HCT116 (cell line): Measurements from ENCODE around the gene PPP1R1C. TPM values are rescaled to one million over a fixed set of nuclear protein-coding genes. Genes with fewer than 3 reads are reported as not detected.

Source experiments
- ATAC-seq: fragments of 200-7000 bp; cut with Tn5 transposase; 2 replicates; pipeline ENCODE4 v1.9.1; 2020; ENCODE audit warnings: mild to moderate bottlenecking, moderate library complexity
- BruUV-seq: library from RNA; stranded (reverse); fragments of 400-500 nt; replicated peaks from 2 replicates; lab custom pipeline; 2021; lab: Mats Ljungman, UMichigan
- CTCF ChIA-PET: fragments of 300-600 bp; sonication (Branson Sonifier 250); formaldehyde crosslinking; loops from one replicate; lab custom pipeline; 2021; ENCODE audit warnings: antibody characterized with exemption; lab: Charles Lee
- POLR2A ChIA-PET: fragments of 300-600, 350-600 bp; sonication (Branson Sonifier 250); formaldehyde crosslinking; loops from one replicate; lab custom pipeline; 2021; ENCODE audit warnings: antibody characterized with exemption; lab: Charles Lee
- RAD21 ChIA-PET, 2 experiments: fragments of 300-600 bp; sonication (Branson Sonifier 250); formaldehyde crosslinking; loops; one replicate each; lab custom pipeline; 2023; ENCODE audit warnings: low total read pairs in 2 of 2; ENCODE audit not compliant: uncharacterized antibody in 2 of 2, unreplicated experiment in 2 of 2, low non-redundant PET in 1 of 2; lab: Charles Lee
- DNase-seq: peaks from one replicate; pipeline ENCODE4 v3.0.0-alpha.2; 2010; ENCODE audit warnings: low read depth, low spot score
- H2AFZ ChIP-seq: fragments of 200-600 bp; shearing (Covaris generic), sonication (generic); 2 replicates; pipeline ENCODE4 v1.6.1; 2017; ENCODE audit warnings: low read depth, mixed run types, mixed read lengths, antibody characterized with exemption, low read length; ENCODE audit not compliant: poor library complexity, severe bottlenecking
- H3K27ac ChIP-seq: 2 replicates; pipeline ENCODE4 v1.5.1; 2012; ENCODE audit warnings: low read depth, low read length
- H3K27me3 ChIP-seq: fragments of 200-600 bp; sonication (generic); 2 replicates; pipeline ENCODE4 v1.6.1; 2016; ENCODE audit warnings: mixed run types, low read length, mixed read lengths; ENCODE audit not compliant: insufficient read depth
- H3K36me3 ChIP-seq, 2 experiments: fragments of 200-500 bp in 1 of 2; fragments of 200-600 bp in 1 of 2; sonication (Bioruptor generic) in 1 of 2; sonication (generic) in 1 of 2; 2 replicates each; pipeline versions ENCODE4 v1.5.1 to v1.6.1; 2014 to 2016; ENCODE audit warnings: low read length in 2 of 2, inconsistent platforms in 1 of 2, mixed read lengths in 1 of 2, mixed run types in 1 of 2; ENCODE audit not compliant: insufficient read depth in 2 of 2, control insufficient read depth in 1 of 2
- H3K4me1 ChIP-seq, 2 experiments: fragments of 200-600 bp in 1 of 2; sonication (generic) in 1 of 2; 2 replicates each; pipeline versions ENCODE4 v1.5.1 to v1.6.1; 2012 to 2017; ENCODE audit warnings: low read length in 2 of 2, inconsistent platforms in 1 of 2, mild to moderate bottlenecking in 1 of 2, mixed read lengths in 1 of 2, mixed run types in 1 of 2, moderate library complexity in 1 of 2; ENCODE audit not compliant: insufficient read depth in 2 of 2, control insufficient read depth in 1 of 2
- H3K4me2 ChIP-seq: fragments of 200-600 bp; sonication (generic); 2 replicates; pipeline ENCODE4 v1.6.1; 2017; ENCODE audit warnings: mixed run types, low read length, mixed read lengths
- H3K4me3 ChIP-seq, 2 experiments: fragments of 200-600 bp in 1 of 2; sonication (generic) in 1 of 2; replicated peaks in 1 of 2; 2 replicates each; pipeline ENCODE4 v1.5.1; 2011 to 2016; ENCODE audit warnings: low read length in 2 of 2, control low read depth in 1 of 2, low read depth in 1 of 2, mild to moderate bottlenecking in 1 of 2, mixed read lengths in 1 of 2, mixed run types in 1 of 2
- H3K79me2 ChIP-seq: fragments of 200-600 bp; sonication (generic); 2 replicates; pipeline ENCODE4 v1.6.1; 2017; ENCODE audit warnings: mild to moderate bottlenecking, mixed run types, low read length, moderate library complexity, mixed read lengths; ENCODE audit not compliant: insufficient read depth
- H3K9ac ChIP-seq: fragments of 200-600 bp; sonication (generic); 2 replicates; pipeline ENCODE4 v1.6.1; 2016; ENCODE audit warnings: low read length, mixed read lengths
- H3K9me2 ChIP-seq: fragments of 200-600 bp; sonication (generic), shearing (Covaris generic); 2 replicates; pipeline ENCODE4 v1.6.1; 2017; ENCODE audit warnings: mixed run types, mild to moderate bottlenecking, moderate library complexity; ENCODE audit not compliant: insufficient read depth
- H3K9me3 ChIP-seq, 2 experiments: fragments of 200-500 bp in 1 of 2; fragments of 200-600 bp in 1 of 2; sonication (Bioruptor generic) in 1 of 2; sonication (generic) in 1 of 2; 2 replicates each; pipeline ENCODE4 v1.6.1; 2014 to 2017; ENCODE audit warnings: low read length in 2 of 2, mixed read lengths in 2 of 2, inconsistent platforms in 1 of 2, low read depth in 1 of 2, mild to moderate bottlenecking in 1 of 2, mixed run types in 1 of 2, moderate library complexity in 1 of 2; ENCODE audit not compliant: control insufficient read depth in 1 of 2, insufficient read depth in 1 of 2
- H4K20me1 ChIP-seq: fragments of 200-600 bp; sonication (generic), shearing (Covaris generic); 2 replicates; pipeline ENCODE4 v1.6.1; 2017; ENCODE audit warnings: mixed run types, mild to moderate bottlenecking, moderate library complexity; ENCODE audit not compliant: insufficient read depth
- FOSL1 ChIP-seq: IDR thresholded peaks from 2 replicates; pipeline ENCODE4 v1.6.1; 2012; ENCODE audit warnings: low read depth
- JUND ChIP-seq: IDR thresholded peaks from 2 replicates; pipeline ENCODE4 v1.6.1; 2012
- intact Hi-C: fragments of 100-400 bp; cut with micrococcal nuclease; formaldehyde crosslinking; loops from 2 replicates; pipeline ENCODE4 v1.10.0; 2022
- total RNA-seq: library from RNA; stranded (reverse); gene quantifications from one replicate; pipeline ENCODE4 v1.2.1, GENCODE V29; 2021; ENCODE audit not compliant: unreplicated experiment
- TF ChIP-seq, protein P1 (sequence below): IDR thresholded peaks from 2 replicates; pipeline ENCODE4 v1.6.1; 2011; ENCODE audit warnings: mild to moderate bottlenecking, low read length, moderate library complexity; ENCODE audit not compliant: insufficient replicate concordance; ENCODE audit errors: extremely low read depth
- TF ChIP-seq, protein P2 (sequence below), 3 experiments: fragments of 200-600 bp in 1 of 3; sonication (generic) in 1 of 3; IDR thresholded peaks in 2 of 3; conservative IDR thresholded peaks in 1 of 3; 2 replicates each; pipeline ENCODE4 v1.5.1; 2012 to 2017; ENCODE audit warnings: low read depth in 2 of 3, low read length in 2 of 3, antibody characterized with exemption in 1 of 3, borderline replicate concordance in 1 of 3, control low read depth in 1 of 3, mild to moderate bottlenecking in 1 of 3, mixed read lengths in 1 of 3, mixed run types in 1 of 3, moderate library complexity in 1 of 3; ENCODE audit not compliant: insufficient read depth in 1 of 3

PPP1R1C gene
- total RNA-seq, 1 experiment from 2014 or later: 17.8 TPM

DNA sequence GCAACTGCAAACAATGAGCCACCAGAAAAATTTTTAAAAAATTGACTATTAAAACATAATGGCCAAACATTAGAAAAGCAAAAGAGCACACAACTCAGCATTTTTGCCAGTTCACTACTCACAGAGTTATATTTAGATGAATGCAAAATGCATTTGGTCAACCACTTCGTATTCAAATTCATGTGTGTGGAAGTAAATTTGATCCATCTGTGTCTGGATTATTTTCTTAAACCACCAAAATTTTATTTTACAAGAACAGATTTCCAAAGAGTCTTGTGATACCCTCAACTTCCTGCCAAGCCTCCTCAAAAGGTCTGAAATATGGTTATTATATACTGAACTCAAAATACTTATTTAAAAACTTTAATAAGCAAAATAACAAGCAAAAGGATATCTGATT lies 57.4 kb downstream of the PPP1R1C start (continued):
- TF ChIP-seq, protein P1, sequence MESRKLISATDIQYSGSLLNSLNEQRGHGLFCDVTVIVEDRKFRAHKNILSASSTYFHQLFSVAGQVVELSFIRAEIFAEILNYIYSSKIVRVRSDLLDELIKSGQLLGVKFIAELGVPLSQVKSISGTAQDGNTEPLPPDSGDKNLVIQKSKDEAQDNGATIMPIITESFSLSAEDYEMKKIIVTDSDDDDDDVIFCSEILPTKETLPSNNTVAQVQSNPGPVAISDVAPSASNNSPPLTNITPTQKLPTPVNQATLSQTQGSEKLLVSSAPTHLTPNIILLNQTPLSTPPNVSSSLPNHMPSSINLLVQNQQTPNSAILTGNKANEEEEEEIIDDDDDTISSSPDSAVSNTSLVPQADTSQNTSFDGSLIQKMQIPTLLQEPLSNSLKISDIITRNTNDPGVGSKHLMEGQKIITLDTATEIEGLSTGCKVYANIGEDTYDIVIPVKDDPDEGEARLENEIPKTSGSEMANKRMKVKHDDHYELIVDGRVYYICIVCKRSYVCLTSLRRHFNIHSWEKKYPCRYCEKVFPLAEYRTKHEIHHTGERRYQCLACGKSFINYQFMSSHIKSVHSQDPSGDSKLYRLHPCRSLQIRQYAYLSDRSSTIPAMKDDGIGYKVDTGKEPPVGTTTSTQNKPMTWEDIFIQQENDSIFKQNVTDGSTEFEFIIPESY: no peak

DNA sequence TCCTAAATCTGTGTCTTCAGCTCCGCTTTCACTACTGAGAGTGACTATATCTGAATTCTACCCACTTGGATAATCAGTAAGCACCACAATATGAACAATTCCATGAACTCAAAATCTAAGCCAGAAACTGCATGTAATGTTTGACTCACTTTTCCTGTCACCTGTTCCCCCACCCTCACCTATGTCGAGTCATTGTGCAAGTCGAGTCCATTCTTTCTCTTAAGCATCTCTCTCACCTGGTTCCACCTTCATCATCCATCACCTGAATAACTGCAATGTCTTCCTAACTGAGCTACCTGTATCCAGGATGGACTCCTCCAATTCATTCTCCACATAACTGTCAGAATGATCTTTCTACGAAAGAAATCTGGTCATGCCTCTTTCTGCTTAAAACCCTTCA lies 58.2 kb downstream of the PPP1R1C start:
- H2AFZ ChIP-seq: no peak overlapping the region
- intact Hi-C loops: no loop called here
- no peak for DNase-seq

More for the DNA sequence above, 58.2 kb downstream of the PPP1R1C start:
- no peak overlapping the region for H3K27ac ChIP-seq
- POLR2A ChIA-PET: no interaction called here
- H3K79me2 ChIP-seq: 0 out of 2 replicates have a peak, but pooled peaks cover 3% of the 10 kb centered on the region
- BruUV-seq: no TSS peak
- CTCF ChIA-PET: no interaction called here
- peaks cover 7 to 28% of the 10 kb centered on the region in 2 experiments for H3K4me1 ChIP-seq
- peak; percentile 50; the same call in 1 of the 2 replicates for TF ChIP-seq FOSL1
- TF ChIP-seq, protein P2, sequence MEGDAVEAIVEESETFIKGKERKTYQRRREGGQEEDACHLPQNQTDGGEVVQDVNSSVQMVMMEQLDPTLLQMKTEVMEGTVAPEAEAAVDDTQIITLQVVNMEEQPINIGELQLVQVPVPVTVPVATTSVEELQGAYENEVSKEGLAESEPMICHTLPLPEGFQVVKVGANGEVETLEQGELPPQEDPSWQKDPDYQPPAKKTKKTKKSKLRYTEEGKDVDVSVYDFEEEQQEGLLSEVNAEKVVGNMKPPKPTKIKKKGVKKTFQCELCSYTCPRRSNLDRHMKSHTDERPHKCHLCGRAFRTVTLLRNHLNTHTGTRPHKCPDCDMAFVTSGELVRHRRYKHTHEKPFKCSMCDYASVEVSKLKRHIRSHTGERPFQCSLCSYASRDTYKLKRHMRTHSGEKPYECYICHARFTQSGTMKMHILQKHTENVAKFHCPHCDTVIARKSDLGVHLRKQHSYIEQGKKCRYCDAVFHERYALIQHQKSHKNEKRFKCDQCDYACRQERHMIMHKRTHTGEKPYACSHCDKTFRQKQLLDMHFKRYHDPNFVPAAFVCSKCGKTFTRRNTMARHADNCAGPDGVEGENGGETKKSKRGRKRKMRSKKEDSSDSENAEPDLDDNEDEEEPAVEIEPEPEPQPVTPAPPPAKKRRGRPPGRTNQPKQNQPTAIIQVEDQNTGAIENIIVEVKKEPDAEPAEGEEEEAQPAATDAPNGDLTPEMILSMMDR (IDR thresholded peaks at IDR 0.05 in 2 of 3, conservative IDR thresholded peaks at IDR 0.05 in 1 of 3; ENCODE audit: borderline replicate concordance in 1 of 3, insufficient read depth in 1 of 3, low read depth in 2 of 3, low read length in 2 of 3): no peak
- TF ChIP-seq JUND: peak; percentile 29; the same call in 1 of the 2 replicates
- no peaks in the 10 kb centered on the region for H3K27me3 ChIP-seq
- no peak overlapping the region for H3K9ac ChIP-seq
- H3K36me3 ChIP-seq: no peaks in the 10 kb centered on the region
- no peak; the same call in 1 of the 2 replicates for ATAC-seq
- no peaks in the 10 kb centered on the region for H4K20me1 ChIP-seq
- H3K9me3 ChIP-seq: no peaks in the 10 kb centered on the region
- RAD21 ChIA-PET: no interaction called here
- no peaks in the 10 kb centered on the region; the same call in 1 of the 2 replicates for H3K9me2 ChIP-seq
- no peak overlapping the region for H3K4me3 ChIP-seq
- peak overlapping the region; percentile 16 for H3K4me2 ChIP-seq
